SK-N-SH treated with all-trans-retinoic acid at 6 μM for 48 hours (cell line): ENCODE measurements around the gene LBX1.

ENCODE experiments used
- GLIS3 ChIP-seq: fragments of 250-450 bp; sonication (Bioruptor Pico); IDR thresholded peaks from 2 replicates; pipeline ENCODE4 v1.5.0; 2020; ENCODE audit warnings: mild to moderate bottlenecking, moderate library complexity
- PATZ1 ChIP-seq: fragments of 250-450 bp; sonication (Bioruptor Pico); IDR thresholded peaks from 2 replicates; pipeline ENCODE4 v1.8.0; 2020; ENCODE audit warnings: mild to moderate bottlenecking, moderate library complexity, borderline replicate concordance
- ZFP30 ChIP-seq: fragments of 450-650 bp; formaldehyde crosslinking; IDR thresholded peaks from 2 replicates; pipeline ENCODE4 v1.5.0; 2022; ENCODE audit warnings: mild to moderate bottlenecking, moderate library complexity
- ZNF565 ChIP-seq: fragments of 450-650 bp; formaldehyde crosslinking; conservative IDR thresholded peaks from 2 replicates; pipeline ENCODE4 v1.5.0; 2020; ENCODE audit warnings: low read depth, mild to moderate bottlenecking, moderate library complexity

- no peak for TF ChIP-seq PATZ1 (CRISPR knock-in tag)
- no peak for TF ChIP-seq GLIS3 (CRISPR knock-in tag)
- TF ChIP-seq ZNF565 (CRISPR knock-in tag): no peak
- no peak for TF ChIP-seq ZFP30
Observed at GRCh38 chr10:101189461-101190401, 39.5 kb downstream of the LBX1 start.
